NT2/D1 (cell line): ENCODE data around the gene RICTOR.
"Not testable (repeated sequence)": the region's sequence is repeated elsewhere in the genome, so short reads cannot be mapped to it uniquely, and the experiment has no call there.

Source experiments
- DNase-seq: peaks from one replicate; pipeline ENCODE4 v3.0.0-alpha.2; 2011; ENCODE audit warnings: low read depth, low spot score
- H3K27me3 ChIP-seq: 2 replicates; pipeline ENCODE4 v1.6.0; 2011; ENCODE audit warnings: mild to moderate bottlenecking; ENCODE audit not compliant: insufficient read length, insufficient read depth
- H3K36me3 ChIP-seq: 2 replicates; pipeline ENCODE4 v1.6.1; 2011; ENCODE audit warnings: mild to moderate bottlenecking, low read length, mixed read lengths; ENCODE audit not compliant: insufficient read depth, insufficient read length
- H3K4me1 ChIP-seq: 2 replicates; pipeline ENCODE4 v1.5.1; 2011; ENCODE audit not compliant: insufficient read depth, insufficient read length
- H3K4me3 ChIP-seq: 2 replicates; pipeline ENCODE4 v1.5.1; 2011; ENCODE audit warnings: low read depth; ENCODE audit not compliant: insufficient read length
- H3K9ac ChIP-seq: 2 replicates; pipeline ENCODE4 v1.6.0; 2011; ENCODE audit warnings: low read depth; ENCODE audit not compliant: insufficient read length
- H3K9me3 ChIP-seq: 2 replicates; pipeline ENCODE4 v1.5.1; 2011; ENCODE audit warnings: mild to moderate bottlenecking, low read length; ENCODE audit not compliant: insufficient read depth
- SUZ12 ChIP-seq: IDR thresholded peaks from 2 replicates; pipeline ENCODE4 v1.6.1; 2011; ENCODE audit not compliant: insufficient read length, insufficient read depth; ENCODE audit errors: extremely low read depth
- YY1 ChIP-seq: IDR thresholded peaks from 2 replicates; pipeline ENCODE4 v1.6.1; 2011; ENCODE audit not compliant: insufficient read length, insufficient read depth
- ZNF274 ChIP-seq: IDR thresholded peaks from 2 replicates; pipeline ENCODE4 v1.6.1; 2011; ENCODE audit warnings: mild to moderate bottlenecking, low read depth, low read length

Gene RICTOR

GRCh38 chr5:39017504-39017903, 56.7 kb downstream of the RICTOR start:
- peaks cover 7% of the 10 kb centered on the region for H3K36me3 ChIP-seq
- H3K4me3 ChIP-seq, result no peak overlapping the region
- TF ChIP-seq SUZ12, result no peak
- no peak for TF ChIP-seq YY1
- no peak for TF ChIP-seq ZNF274
- no peaks in the 10 kb centered on the region for H3K4me1 ChIP-seq
- H3K27me3 ChIP-seq, result no peaks in the 10 kb centered on the region
- H3K9me3 ChIP-seq, result peaks cover 5% of the 10 kb centered on the region; the same call in 1 of the 2 replicates
- no peak overlapping the region for H3K9ac ChIP-seq
- no peak for DNase-seq

GRCh38 chr5:39016587-39017275, 57.5 kb downstream of the RICTOR start:
- no peaks in the 10 kb centered on the region for H3K4me1 ChIP-seq
- DNase-seq, result no peak
- peaks cover 7% of the 10 kb centered on the region for H3K36me3 ChIP-seq
- H3K27me3 ChIP-seq, result no peaks in the 10 kb centered on the region
- H3K9me3 ChIP-seq, result peaks cover 13% of the 10 kb centered on the region
- no peak overlapping the region for H3K4me3 ChIP-seq
- TF ChIP-seq SUZ12 (no peak), ZNF274 (no peak), YY1 (no peak)
- H3K9ac ChIP-seq, result no peak overlapping the region

DNA sequence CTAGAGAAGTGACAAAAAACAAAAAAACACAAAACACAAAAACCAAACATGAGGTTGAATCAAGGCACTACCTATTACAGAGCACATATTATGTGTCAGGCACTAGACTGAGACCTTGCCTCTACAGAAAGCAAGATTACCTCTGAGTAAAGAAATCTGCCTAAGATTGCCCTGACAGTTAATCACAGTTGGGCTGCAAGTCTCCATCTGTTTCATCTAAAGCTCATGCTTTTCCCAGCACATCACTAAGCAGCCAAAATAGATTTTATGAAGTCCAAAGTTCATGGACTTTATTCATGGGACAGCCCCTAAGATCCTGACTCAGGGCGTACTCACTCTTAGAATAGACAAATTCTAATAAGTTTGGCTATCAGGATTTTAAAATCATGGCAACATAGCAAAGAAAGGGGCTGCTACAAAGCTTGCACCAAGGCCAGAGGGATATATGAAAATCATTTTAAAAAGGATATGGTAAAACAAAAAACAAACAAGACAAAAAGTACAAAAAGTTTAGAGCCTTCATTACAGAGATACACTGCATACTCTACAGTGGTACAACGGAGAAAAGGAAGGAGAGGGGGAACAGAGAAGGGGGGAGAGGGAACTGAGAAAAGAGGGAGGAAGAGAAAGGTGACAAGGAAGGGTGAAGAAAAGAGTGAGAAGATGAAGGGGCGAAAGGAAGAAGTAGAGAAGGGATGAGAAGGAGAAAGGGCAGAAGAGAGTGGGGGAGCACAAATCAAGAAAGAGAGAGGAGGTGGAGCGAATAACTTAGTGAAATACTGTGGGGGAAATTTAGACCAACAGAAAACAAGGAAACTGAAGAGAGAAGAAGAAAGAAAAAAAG, 58.2 kb downstream of the RICTOR start:
- H3K4me1 ChIP-seq, result no peaks in the 10 kb centered on the region
- H3K27me3 ChIP-seq, result no peaks in the 10 kb centered on the region
- DNase-seq, result no peak
- TF ChIP-seq SUZ12, result no peak
- H3K9me3 ChIP-seq, result peaks cover 21% of the 10 kb centered on the region
- H3K36me3 ChIP-seq, result peaks cover 7% of the 10 kb centered on the region
- H3K9ac ChIP-seq, result no peak overlapping the region
- no peak overlapping the region for H3K4me3 ChIP-seq

DNA sequence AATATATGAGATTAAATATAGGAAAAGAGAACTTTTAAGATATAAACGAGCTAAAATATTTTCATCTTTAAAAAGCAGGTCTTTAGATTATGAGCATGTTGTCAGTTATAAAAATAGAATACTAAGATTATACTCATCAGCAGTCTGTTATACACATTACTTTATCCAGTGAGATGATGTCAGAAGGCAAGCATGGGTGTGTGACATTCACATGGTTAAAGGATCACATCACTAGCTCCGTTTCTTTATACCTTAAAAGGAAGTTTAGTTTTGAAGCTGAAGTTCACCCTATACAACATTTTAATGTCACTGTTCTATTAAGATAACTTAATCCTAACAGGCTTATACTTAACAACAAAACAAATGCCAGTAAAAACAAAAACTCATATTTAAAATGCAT, 59.6 kb downstream of the RICTOR start:
- peaks cover 3% of the 10 kb centered on the region for H3K36me3 ChIP-seq
- no peak overlapping the region for H3K9ac ChIP-seq
- no peak overlapping the region for H3K4me3 ChIP-seq
- TF ChIP-seq YY1 (no peak), SUZ12 (no peak), ZNF274 (no peak)
- DNase-seq, result no peak
- no peaks in the 10 kb centered on the region for H3K27me3 ChIP-seq
- H3K9me3 ChIP-seq, result peaks cover 27% of the 10 kb centered on the region
- H3K4me1 ChIP-seq, result no peaks in the 10 kb centered on the region

DNA sequence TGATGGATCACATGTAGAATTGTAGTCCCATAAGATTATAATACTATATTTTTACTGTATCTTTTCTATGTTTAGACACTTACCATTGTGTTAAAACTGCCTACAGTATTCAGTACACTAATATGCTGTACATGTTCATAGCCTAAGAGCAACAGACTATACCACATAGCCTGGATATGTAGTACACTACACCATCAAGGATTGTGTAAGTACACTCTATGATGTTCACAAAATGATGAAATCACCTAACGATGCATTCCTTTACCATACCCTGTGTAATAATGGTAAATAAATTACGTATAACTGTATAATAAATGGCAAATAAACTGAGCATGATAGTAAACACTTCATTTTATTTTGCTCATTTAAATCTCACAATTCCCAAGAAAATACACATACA, 60.3 kb downstream of the RICTOR start:
- H3K36me3 ChIP-seq, result peaks cover under 1% of the 10 kb centered on the region
- no peak overlapping the region for H3K4me3 ChIP-seq
- H3K27me3 ChIP-seq, result no peaks in the 10 kb centered on the region
- no peak for DNase-seq
- no peaks in the 10 kb centered on the region for H3K4me1 ChIP-seq
- no peak for TF ChIP-seq ZNF274
- no peak for TF ChIP-seq SUZ12
- TF ChIP-seq YY1, result no peak
- H3K9me3 ChIP-seq, result peaks cover 27% of the 10 kb centered on the region
- H3K9ac ChIP-seq, result no peak overlapping the region

- peaks cover 27% of the 10 kb centered on the region for H3K9me3 ChIP-seq
- not testable (repeated sequence) for H3K4me3 ChIP-seq, H3K4me1 ChIP-seq, H3K27me3 ChIP-seq, H3K9ac ChIP-seq, DNase-seq, H3K36me3 ChIP-seq
Measured at GRCh38 chr5:39010958-39011357, 63.2 kb downstream of the RICTOR start.

DNA sequence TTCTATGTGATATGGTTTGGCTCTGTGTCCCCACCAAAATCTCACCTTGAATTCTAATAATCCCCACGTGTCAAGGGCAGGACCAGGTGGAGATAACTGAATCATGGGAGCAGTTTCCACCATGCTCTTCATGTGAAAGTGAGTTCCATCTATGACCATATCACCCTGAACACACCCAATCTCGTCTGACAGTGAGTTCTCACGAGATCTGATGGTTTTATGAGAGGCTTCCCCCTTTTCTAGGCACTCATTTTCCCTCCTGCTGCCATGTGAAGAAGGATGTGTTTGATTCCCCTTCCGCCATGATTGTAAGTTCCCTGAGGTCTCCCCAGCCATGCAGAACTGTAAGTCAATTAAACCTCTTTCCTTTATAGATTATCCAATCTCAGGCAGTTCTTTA, 64.2 kb downstream of the RICTOR start:
- TF ChIP-seq SUZ12, result no peak
- no peak for TF ChIP-seq ZNF274
- TF ChIP-seq YY1, result no peak
- H3K4me1 ChIP-seq, result no peaks in the 10 kb centered on the region
- H3K9me3 ChIP-seq, result peaks cover 27% of the 10 kb centered on the region
- no peak overlapping the region for H3K9ac ChIP-seq
- H3K4me3 ChIP-seq, result no peak overlapping the region
- H3K36me3 ChIP-seq, result no peaks in the 10 kb centered on the region
- no peaks in the 10 kb centered on the region for H3K27me3 ChIP-seq
- DNase-seq, result no peak
